Measurements from ENCODE around the gene MAP1LC3B2. TPM values are rescaled to one million over a fixed set of nuclear protein-coding genes. Genes with fewer than 3 reads are reported as not detected.

Gene MAP1LC3B2
- total RNA-seq, 1 experiment from 2014 or later: 1.9 TPM

- in situ Hi-C loops (cut with HindIII; ENCODE audit: low pct_unique_long_range_greater_than_20kb, low sequenced_read_pairs): no loop called here
- Histone ChIP-seq H3K27ac (ENCODE audit: low read length) (no peak overlapping the region), H3K4me3 (ENCODE audit: low read depth in 2 of 2, low read length in 2 of 2) (no peak overlapping the region), H3K9me3 (ENCODE audit: control insufficient read depth, insufficient read depth, low read depth, low read length) (no peaks in the 10 kb centered on the region), H3K27me3 (ENCODE audit: control insufficient read depth, insufficient read depth, low read length) (no peaks in the 10 kb centered on the region), H3K36me3 (ENCODE audit: control insufficient read depth, insufficient read depth, low read length) (no peaks in the 10 kb centered on the region), H3K4me1 (ENCODE audit: control insufficient read depth, insufficient read depth, low read length) (peaks cover 30% of the 10 kb centered on the region)
- TF ChIP-seq POLR2AphosphoS5 (IDR thresholded peaks at IDR 0.05; ENCODE audit: low read depth, low read length): no peak
- no peak for TF ChIP-seq TCF7L2 (IDR thresholded peaks at IDR 0.05; ENCODE audit: low read depth, low read length)
- DNase-seq (ENCODE audit: low read depth, low spot score) (no peak), ATAC-seq (no peak)
- intact Hi-C loops (cut with micrococcal nuclease; ENCODE audit: unreplicated experiment): loop anchor here (10.0 kb wide), 1 partner anchor 140 kb away; no protein-coding TSS in a partner anchor
- BruUV-seq (replicated peaks): no TSS peak
- ChIA-PET POLR2A (interaction anchor here (0.6 kb wide), 1 partner anchor 88 kb away, joined by 5 read pairs; no protein-coding TSS in a partner anchor), CTCF (no interaction called here)
These were observed 35.3 kb downstream of the MAP1LC3B2 start for GRCh38 chr12:116594325-116595038.

GRCh38 chr12:116595186-116595585, 36.0 kb downstream of the MAP1LC3B2 start:
- TF ChIP-seq SIN3A (IDR thresholded peaks at IDR 0.05; ENCODE audit: borderline replicate concordance, insufficient read depth, low read depth, low read length) (no peak), REST (IDR thresholded peaks at IDR 0.05; ENCODE audit: insufficient read depth in 1 of 2, low read depth in 2 of 2, low read length in 1 of 2) (no peak), TCF7L2 (IDR thresholded peaks at IDR 0.05; ENCODE audit: low read depth, low read length) (no peak), CTCF (IDR thresholded peaks at IDR 0.05) (no peak), POLR2AphosphoS5 (IDR thresholded peaks at IDR 0.05; ENCODE audit: low read depth, low read length) (no peak)
- POLR2A ChIA-PET: interaction anchor here (0.6 kb wide), 1 partner anchor 88 kb away, joined by 5 read pairs; no protein-coding TSS in a partner anchor

GRCh38 chr12:116595672-116596071, 36.5 kb downstream of the MAP1LC3B2 start:
- ChIA-PET CTCF (no interaction called here), POLR2A (no interaction called here)
- intact Hi-C loops (cut with micrococcal nuclease; ENCODE audit: unreplicated experiment): loop anchor here (10.0 kb wide), 1 partner anchor 141 kb away; no protein-coding TSS in a partner anchor
- in situ Hi-C loops (cut with HindIII; ENCODE audit: low pct_unique_long_range_greater_than_20kb, low sequenced_read_pairs): no loop called here
- H3K36me3 ChIP-seq (ENCODE audit: control insufficient read depth, insufficient read depth, low read length): no peaks in the 10 kb centered on the region
- no peak overlapping the region for H3K4me3 ChIP-seq (ENCODE audit: low read depth in 2 of 2, low read length in 2 of 2)
- no peaks in the 10 kb centered on the region for H3K27me3 ChIP-seq (ENCODE audit: control insufficient read depth, insufficient read depth, low read length)
- no peaks in the 10 kb centered on the region for H3K9me3 ChIP-seq (ENCODE audit: control insufficient read depth, insufficient read depth, low read depth, low read length)
- no TSS peak for BruUV-seq (replicated peaks)
- no peak overlapping the region for H3K27ac ChIP-seq (ENCODE audit: low read length)
- H3K4me1 ChIP-seq (ENCODE audit: control insufficient read depth, insufficient read depth, low read length): peaks cover 27% of the 10 kb centered on the region
- ATAC-seq (no peak), DNase-seq (ENCODE audit: low read depth, low spot score) (no peak)
- no peak for TF ChIP-seq REST (IDR thresholded peaks at IDR 0.05; ENCODE audit: insufficient read depth in 1 of 2, low read depth in 2 of 2, low read length in 1 of 2)
- TF ChIP-seq TCF7L2 (IDR thresholded peaks at IDR 0.05; ENCODE audit: low read depth, low read length): no peak
- no peak for TF ChIP-seq POLR2AphosphoS5 (IDR thresholded peaks at IDR 0.05; ENCODE audit: low read depth, low read length)
- TF ChIP-seq SIN3A (IDR thresholded peaks at IDR 0.05; ENCODE audit: borderline replicate concordance, insufficient read depth, low read depth, low read length): no peak
- TF ChIP-seq CTCF (IDR thresholded peaks at IDR 0.05): no peak

More at GRCh38 chr12:116595186-116595585, 36.0 kb downstream of the MAP1LC3B2 start:
- Histone ChIP-seq H3K27ac (ENCODE audit: low read length) (no peak overlapping the region), H3K4me3 (ENCODE audit: low read depth in 2 of 2, low read length in 2 of 2) (no peak overlapping the region), H3K27me3 (ENCODE audit: control insufficient read depth, insufficient read depth, low read length) (no peaks in the 10 kb centered on the region), H3K4me1 (ENCODE audit: control insufficient read depth, insufficient read depth, low read length) (peaks cover 30% of the 10 kb centered on the region), H3K36me3 (ENCODE audit: control insufficient read depth, insufficient read depth, low read length) (no peaks in the 10 kb centered on the region), H3K9me3 (ENCODE audit: control insufficient read depth, insufficient read depth, low read depth, low read length) (no peaks in the 10 kb centered on the region)
- intact Hi-C loops (cut with micrococcal nuclease; ENCODE audit: unreplicated experiment) (loop anchor here (10.0 kb wide), 1 partner anchor 140 kb away; no protein-coding TSS in a partner anchor), in situ Hi-C loops (cut with HindIII; ENCODE audit: low pct_unique_long_range_greater_than_20kb, low sequenced_read_pairs) (no loop called here)
- CTCF ChIA-PET: interaction anchor here (0.5 kb wide), 1 partner anchor 458 kb away, joined by 6 read pairs; no protein-coding TSS in a partner anchor
- BruUV-seq (replicated peaks): no TSS peak
- ATAC-seq (no peak), DNase-seq (ENCODE audit: low read depth, low spot score) (no peak)
